B cell (primary cell): Measurements from ENCODE around the gene SEPTIN1. TPM values are rescaled to one million over a fixed set of nuclear protein-coding genes. Genes with fewer than 3 reads are reported as not detected.

ENCODE experiments used
- ATAC-seq: fragments of 200-7000 bp; cut with Tn5 transposase; one replicate; pipeline ENCODE4 v1.10.0; 2021; ENCODE audit warnings: low read depth, mild to moderate bottlenecking, moderate number of reproducible peaks, moderate library complexity
- CTCF ChIA-PET: fragments of 350-600 bp; sonication (Branson Sonifier 250); formaldehyde crosslinking; loops from one replicate; lab custom pipeline; 2021; ENCODE audit warnings: antibody characterized with exemption, inconsistent platforms; lab: Charles Lee
- POLR2A ChIA-PET: fragments of 350-600 bp; sonication (Branson Sonifier 250); formaldehyde crosslinking; loops from one replicate; lab custom pipeline; 2021; ENCODE audit warnings: antibody characterized with exemption; lab: Charles Lee
- DNase-seq: peaks from one replicate; pipeline ENCODE4 v3.0.0; 2013
- H2AFZ ChIP-seq: 2 replicates; pipeline ENCODE4 v1.6.1; 2012; ENCODE audit warnings: mild to moderate bottlenecking, low read depth, low read length; ENCODE audit not compliant: insufficient read depth, poor library complexity, severe bottlenecking
- H3K27ac ChIP-seq, 2 donors: 1 replicate in 1 of 2; 2 replicates in 1 of 2; pipeline ENCODE4 v1.5.1; 2012 to 2013; ENCODE audit warnings: low read length in 2 of 2, mild to moderate bottlenecking in 2 of 2, moderate library complexity in 1 of 2
- H3K27me3 ChIP-seq, 4 experiments: fragments of 200-600 bp in 1 of 4; sonication (generic) in 1 of 4; replicated peaks in 1 of 4; 1 replicate in 2 of 4; 2 replicates in 2 of 4; pipeline versions ENCODE4 v1.6.1 to v1.7.0; 2013 to 2016; ENCODE audit warnings: low read length in 3 of 4, mild to moderate bottlenecking in 2 of 4, mixed read lengths in 1 of 4, moderate library complexity in 1 of 4; ENCODE audit not compliant: insufficient read depth in 4 of 4, control insufficient read depth in 3 of 4; ENCODE audit errors: control extremely low read depth in 1 of 4
- H3K36me3 ChIP-seq, 2 experiments: replicated peaks in 1 of 2; 1 replicate in 1 of 2; 2 replicates in 1 of 2; pipeline versions ENCODE4 v1.6.1 to v1.7.1; 2013; ENCODE audit warnings: low read length in 1 of 2; ENCODE audit not compliant: insufficient read depth in 2 of 2, control insufficient read depth in 1 of 2; ENCODE audit errors: control extremely low read depth in 1 of 2, extremely low read depth in 1 of 2
- H3K4me1 ChIP-seq, 2 donors: fragments of 200-600 bp in 1 of 2; sonication (generic) in 1 of 2; 1 replicate in 1 of 2; 2 replicates in 1 of 2; pipeline versions ENCODE4 v1.5.1 to v1.6.1; 2013 to 2017; ENCODE audit warnings: low read length in 2 of 2; ENCODE audit not compliant: control insufficient read depth in 2 of 2, insufficient read depth in 2 of 2
- H3K4me2 ChIP-seq: replicated peaks from 2 replicates; pipeline ENCODE3; 2012; ENCODE audit warnings: mild to moderate bottlenecking, low read depth, low read length; ENCODE audit not compliant: poor library complexity, severe bottlenecking
- H3K4me3 ChIP-seq, 5 experiments: fragments of 200-600 bp in 1 of 5; sonication (generic) in 1 of 5; 1 replicate in 3 of 5; 2 replicates in 2 of 5; pipeline versions ENCODE4 v1.5.1 to v1.7.0; 2011 to 2016; ENCODE audit warnings: low read length in 4 of 5, mild to moderate bottlenecking in 4 of 5, low read depth in 2 of 5, control low read depth in 1 of 5, moderate library complexity in 1 of 5; ENCODE audit not compliant: insufficient read depth in 1 of 5; ENCODE audit errors: control extremely low read depth in 1 of 5, extremely low read depth in 1 of 5
- H3K79me2 ChIP-seq: fragments of 200-600 bp; sonication (generic); one replicate; pipeline ENCODE4 v1.6.0; 2016; ENCODE audit warnings: low read length; ENCODE audit not compliant: control insufficient read depth, insufficient read depth
- H3K9ac ChIP-seq: fragments of 200-600 bp; sonication (generic); 2 replicates; pipeline ENCODE4 v1.6.1; 2017; ENCODE audit warnings: mild to moderate bottlenecking, low read length, moderate library complexity
- H3K9me3 ChIP-seq, 3 donors: one replicate each; pipeline versions ENCODE4 v1.6.1 to v1.7.1; 2013; ENCODE audit warnings: low read length in 2 of 3; ENCODE audit not compliant: control insufficient read depth in 2 of 3, insufficient read depth in 1 of 3; ENCODE audit errors: control extremely low read depth in 1 of 3
- H4K20me1 ChIP-seq: 2 replicates; pipeline ENCODE4 v1.6.0; 2012; ENCODE audit warnings: mild to moderate bottlenecking, low read length; ENCODE audit not compliant: insufficient read depth, control insufficient read depth, poor library complexity, severe bottlenecking
- H3K27ac Mint-ChIP-seq: one replicate; pipeline ENCODE4 v1.8.0; 2021; ENCODE audit warnings: mixed read lengths
- H3K27me3 Mint-ChIP-seq: one replicate; pipeline ENCODE4 v1.8.0; 2021; ENCODE audit warnings: mixed read lengths
- H3K4me1 Mint-ChIP-seq: one replicate; pipeline ENCODE4 v1.8.0; 2021; ENCODE audit warnings: mixed read lengths
- H3K4me3 Mint-ChIP-seq: one replicate; pipeline ENCODE4 v1.8.0; 2021; ENCODE audit warnings: mixed read lengths
- H3K9me3 Mint-ChIP-seq: one replicate; pipeline ENCODE4 v1.8.0; 2022; ENCODE audit warnings: mixed read lengths; ENCODE audit not compliant: insufficient read depth
- EZH2 ChIP-seq: IDR thresholded peaks from 2 replicates; pipeline ENCODE4 v1.6.1; 2012; ENCODE audit warnings: borderline replicate concordance, low read depth, mild to moderate bottlenecking, moderate library complexity, low read length; ENCODE audit not compliant: insufficient read depth, poor library complexity, severe bottlenecking
- WGBS: methylation state at CpG from one replicate; pipeline ENCODE4 v1.1.5; 2013; ENCODE audit warnings: missing lambda C conversion rate; ENCODE audit not compliant: insufficient coverage; 5-methylcytosine and 5-hydroxymethylcytosine counted together
- intact Hi-C: fragments of 100-400 bp; cut with micrococcal nuclease; formaldehyde crosslinking; loops from one replicate; pipeline ENCODE4 v1.10.0; 2022
- polyA plus RNA-seq: library from polyadenylated mRNA; depleted of rRNA; stranded (reverse); fragments of >200 nt; gene quantifications from 2 replicates; pipeline ENCODE4 v1.2.3, GENCODE V29; 2012
- total RNA-seq, 2 donors: library from RNA; stranded (reverse); fragments of 120-200 nt in 1 of 2; gene quantifications; 1 replicate in 1 of 2; 2 replicates in 1 of 2; pipeline versions ENCODE4 v1.2.3 to v1.2.4, GENCODE V29; 2013 to 2022
- TF ChIP-seq, protein P1 (sequence below): fragments of 200-600 bp; IDR thresholded peaks from one replicate; pipeline ENCODE4 v1.8.0; 2022; ENCODE audit warnings: antibody characterized with exemption, mild to moderate bottlenecking

SEPTIN1 gene
- total and polyA plus RNA-seq, 2 donors (not counting 1 experiment from before 2014, with no cell fraction given) = 154 to 302 TPM

DNA sequence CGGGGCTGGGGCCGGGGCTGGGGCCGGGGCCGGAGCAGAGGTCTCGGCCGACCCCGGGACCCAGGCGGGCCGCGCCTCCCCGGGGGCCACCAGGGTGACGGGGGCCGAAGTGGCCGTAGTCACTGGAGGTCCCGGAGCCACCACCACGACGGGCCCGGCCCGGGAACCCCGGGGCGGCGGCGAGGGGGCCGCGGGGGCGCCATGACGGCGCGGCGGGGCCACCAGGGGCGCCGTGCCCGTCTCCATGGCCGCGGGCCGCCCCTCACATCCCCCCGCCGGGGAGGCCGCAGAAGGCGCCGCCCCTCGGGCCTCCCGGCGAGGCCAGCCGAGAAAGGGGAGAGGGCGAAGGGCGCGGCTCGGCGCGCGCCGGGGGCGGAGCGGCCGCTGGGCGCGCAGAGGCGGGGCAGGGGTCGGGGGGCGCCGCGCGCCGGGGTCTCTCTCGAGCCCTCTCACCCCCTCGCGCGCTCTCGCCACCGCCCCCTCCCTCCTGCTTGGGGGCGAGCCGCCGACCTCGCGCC lies 12.4 kb downstream of the SEPTIN1 start:
- H3K4me2 ChIP-seq = peak overlapping the region; percentile 93
- CTCF ChIA-PET = interaction anchor here (0.9 to 4.0 kb wide), 8 partner anchors 13 to 278 kb away, joined by 3 to 37 read pairs (median 8); partner anchors contain the start of genes SEPTIN1, ZNF48 and ZNF771
- TF ChIP-seq, protein P1, sequence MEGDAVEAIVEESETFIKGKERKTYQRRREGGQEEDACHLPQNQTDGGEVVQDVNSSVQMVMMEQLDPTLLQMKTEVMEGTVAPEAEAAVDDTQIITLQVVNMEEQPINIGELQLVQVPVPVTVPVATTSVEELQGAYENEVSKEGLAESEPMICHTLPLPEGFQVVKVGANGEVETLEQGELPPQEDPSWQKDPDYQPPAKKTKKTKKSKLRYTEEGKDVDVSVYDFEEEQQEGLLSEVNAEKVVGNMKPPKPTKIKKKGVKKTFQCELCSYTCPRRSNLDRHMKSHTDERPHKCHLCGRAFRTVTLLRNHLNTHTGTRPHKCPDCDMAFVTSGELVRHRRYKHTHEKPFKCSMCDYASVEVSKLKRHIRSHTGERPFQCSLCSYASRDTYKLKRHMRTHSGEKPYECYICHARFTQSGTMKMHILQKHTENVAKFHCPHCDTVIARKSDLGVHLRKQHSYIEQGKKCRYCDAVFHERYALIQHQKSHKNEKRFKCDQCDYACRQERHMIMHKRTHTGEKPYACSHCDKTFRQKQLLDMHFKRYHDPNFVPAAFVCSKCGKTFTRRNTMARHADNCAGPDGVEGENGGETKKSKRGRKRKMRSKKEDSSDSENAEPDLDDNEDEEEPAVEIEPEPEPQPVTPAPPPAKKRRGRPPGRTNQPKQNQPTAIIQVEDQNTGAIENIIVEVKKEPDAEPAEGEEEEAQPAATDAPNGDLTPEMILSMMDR = no peak
- no peak for TF ChIP-seq EZH2
- H3K4me3 Mint-ChIP-seq = peak overlapping the region; percentile 86
- peaks cover 43% of the 10 kb centered on the region for H4K20me1 ChIP-seq
- ATAC-seq (peak; percentile 1), DNase-seq (no peak)
- no peaks in the 10 kb centered on the region for H3K9me3 Mint-ChIP-seq
- H3K27ac Mint-ChIP-seq = peak overlapping the region; percentile 90
- peaks cover 0 to 10% of the 10 kb centered on the region in 2 experiments for H3K36me3 ChIP-seq
- H3K4me1 ChIP-seq = peaks cover 25 to 35% of the 10 kb centered on the region in 2 donors
- WGBS = under 1% methylated on average over 76 of the region's 76 CpGs
- no peaks in the 10 kb centered on the region for H3K27me3 ChIP-seq
- POLR2A ChIA-PET = interaction anchor here (0.6 to 2.2 kb wide), 10 partner anchors 13 to 312 kb away, joined by 3 to 13 read pairs (median 5); partner anchors contain the start of genes ALDOA, FBRS, SEPTIN1 and TBX6
- peaks cover 48% of the 10 kb centered on the region for H3K4me1 Mint-ChIP-seq
- H3K27ac ChIP-seq = peak overlapping the region in 1 of 2 donors; percentile 65
- peak overlapping the region; percentile 55 for H2AFZ ChIP-seq
- H3K9ac ChIP-seq = peak overlapping the region; percentile 74
- no peaks in the 10 kb centered on the region for H3K27me3 Mint-ChIP-seq
- intact Hi-C loops = loop anchor here (1.0 to 10.0 kb wide), 14 partner anchors 8 to 1445 kb away; partner anchors contain the start of genes ALDOA, CD2BP2, FBRS and FBXL19
- H3K4me3 ChIP-seq = peak overlapping the region in 4 of 5 experiments; percentile 46 to 77 (median 72)
- no peaks in the 10 kb centered on the region for H3K9me3 ChIP-seq
- H3K79me2 ChIP-seq = peaks cover 45% of the 10 kb centered on the region
